NT2/D1 (cell line): ENCODE measurements around the gene IL17REL.

Source experiments
- YY1 ChIP-seq: IDR thresholded peaks from 2 replicates; pipeline ENCODE4 v1.6.1; 2011; ENCODE audit not compliant: insufficient read length, insufficient read depth
- ZNF274 ChIP-seq: IDR thresholded peaks from 2 replicates; pipeline ENCODE4 v1.6.1; 2011; ENCODE audit warnings: mild to moderate bottlenecking, low read depth, low read length

- TF ChIP-seq ZNF274 (no peak), YY1 (no peak)
These were observed 12.5 kb downstream of the IL17REL start for GRCh38 chr22:49999946-50000586.
